Measurements from ENCODE around the gene CACNG4.
"Not testable (repeated sequence)": the region's sequence is repeated elsewhere in the genome, so short reads cannot be mapped to it uniquely, and the experiment has no call there.

CACNG4 gene

GRCh38 chr17:67018471-67019434 is 54.2 kb downstream of the CACNG4 start:
- no peak for DNase-seq (ENCODE audit: low spot score)

GRCh38 chr17:67019809-67020208 is 55.3 kb downstream of the CACNG4 start:
- DNase-seq (ENCODE audit: low spot score), result no peak

GRCh38 chr17:67020293-67020766 is 55.8 kb downstream of the CACNG4 start:
- no peak for DNase-seq (ENCODE audit: low spot score)

GRCh38 chr17:67021196-67021595 is 56.7 kb downstream of the CACNG4 start:
- no peak for DNase-seq (ENCODE audit: low spot score)

- no peak for DNase-seq (ENCODE audit: low spot score)
These were observed 57.4 kb downstream of the CACNG4 start for GRCh38 chr17:67021743-67022450.

- no peak for DNase-seq (ENCODE audit: low spot score)
These were observed 57.9 kb downstream of the CACNG4 start for GRCh38 chr17:67022451-67022810.

- no peak for DNase-seq (ENCODE audit: low spot score)
These were observed 60.2 kb downstream of the CACNG4 start for GRCh38 chr17:67024736-67025135.

GRCh38 chr17:67025216-67025792 is 60.8 kb downstream of the CACNG4 start:
- DNase-seq (ENCODE audit: low spot score), result no peak

GRCh38 chr17:67026341-67026740 is 61.8 kb downstream of the CACNG4 start:
- DNase-seq (ENCODE audit: low spot score), result no peak

- peak; percentile 31 for DNase-seq (ENCODE audit: low spot score)
These were observed 62.6 kb downstream of the CACNG4 start for GRCh38 chr17:67027031-67027628.

GRCh38 chr17:67030641-67031040 is 66.1 kb downstream of the CACNG4 start:
- no peak for DNase-seq (ENCODE audit: low spot score)

- DNase-seq (ENCODE audit: low spot score), result no peak
These were observed 67.9 kb downstream of the CACNG4 start for GRCh38 chr17:67032382-67032781.

- DNase-seq (ENCODE audit: low spot score), result no peak
These were observed 68.5 kb downstream of the CACNG4 start for GRCh38 chr17:67032985-67033384.

GRCh38 chr17:67033613-67034012 is 69.1 kb downstream of the CACNG4 start:
- DNase-seq (ENCODE audit: low spot score), result no peak

- DNase-seq (ENCODE audit: low spot score), result no peak
These were observed 70.9 kb downstream of the CACNG4 start for GRCh38 chr17:67035131-67036083.

GRCh38 chr17:67038861-67039365 is 74.4 kb downstream of the CACNG4 start:
- no peak for DNase-seq (ENCODE audit: low spot score)

GRCh38 chr17:67040652-67041051 is 76.1 kb downstream of the CACNG4 start:
- no peak for DNase-seq (ENCODE audit: low spot score)

GRCh38 chr17:67041119-67041518 is 76.6 kb downstream of the CACNG4 start:
- DNase-seq (ENCODE audit: low spot score), result not testable (repeated sequence)

- DNase-seq (ENCODE audit: low spot score), result no peak
These were observed 77.0 kb downstream of the CACNG4 start for GRCh38 chr17:67041531-67041930.

GRCh38 chr17:67041941-67042899 is 77.7 kb downstream of the CACNG4 start:
- no peak for DNase-seq (ENCODE audit: low spot score)

Measured in hepatic stellate cell (primary cell).